H1 (cell line): ENCODE data around the gene LYPD4. TPM values are rescaled to one million over a fixed set of nuclear protein-coding genes. Genes with fewer than 3 reads are reported as not detected.

Experiments used
- CTCF ChIA-PET: fragments of 300-600 bp; sonication (Branson Sonifier 250); formaldehyde crosslinking; loops from one replicate; lab custom pipeline; 2021; ENCODE audit not compliant: partially characterized antibody; lab: Charles Lee
- POLR2A ChIA-PET: fragments of 300-600 bp; sonication (Branson Sonifier 250); formaldehyde crosslinking; loops from one replicate; lab custom pipeline; 2021; ENCODE audit warnings: inconsistent platforms; ENCODE audit not compliant: partially characterized antibody; lab: Charles Lee
- DNase-seq, 2 experiments: peaks; one replicate each; pipeline versions ENCODE4 v3.0.0 to v3.0.0-alpha.2; 2010 to 2022; ENCODE audit warnings: low spot score in 2 of 2, low read depth in 1 of 2, mixed read lengths in 1 of 2
- FAIRE-seq: peaks from 2 replicates; lab custom pipeline; 2011; peaks lifted over from hg19 to GRCh38; lab: Jason Lieb, UNC
- H2AFZ ChIP-seq: 2 replicates; pipeline ENCODE4 v1.8.1; 2012; ENCODE audit warnings: low read length, inconsistent platforms
- H2AK5ac ChIP-seq: 2 replicates; pipeline ENCODE4 v1.6.1; 2013; ENCODE audit warnings: low read depth, low read length
- H2BK120ac ChIP-seq: replicated peaks from 2 replicates; pipeline ENCODE3; 2013; ENCODE audit warnings: low read depth, low read length, inconsistent platforms
- H2BK12ac ChIP-seq: 2 replicates; pipeline ENCODE4 v1.6.1; 2013; ENCODE audit warnings: low read depth, low read length
- H2BK15ac ChIP-seq: 2 replicates; pipeline ENCODE4 v1.6.1; 2013; ENCODE audit warnings: low read length
- H2BK20ac ChIP-seq: 2 replicates; pipeline ENCODE4 v1.6.1; 2013; ENCODE audit warnings: low read length
- H2BK5ac ChIP-seq: 2 replicates; pipeline ENCODE4 v1.6.1; 2013; ENCODE audit warnings: low read depth, low read length
- H3K14ac ChIP-seq: 2 replicates; pipeline ENCODE4 v1.6.1; 2013; ENCODE audit warnings: inconsistent platforms; ENCODE audit not compliant: insufficient read length
- H3K18ac ChIP-seq: 2 replicates; pipeline ENCODE4 v1.6.1; 2013; ENCODE audit warnings: low read length; ENCODE audit errors: extremely low read depth
- H3K23ac ChIP-seq: 2 replicates; pipeline ENCODE4 v1.6.1; 2013; ENCODE audit warnings: inconsistent platforms; ENCODE audit not compliant: insufficient read length
- H3K23me2 ChIP-seq: 2 replicates; pipeline ENCODE4 v1.6.1; 2013; ENCODE audit warnings: low read depth, low read length
- H3K27ac ChIP-seq: 2 replicates; pipeline ENCODE4 v1.6.1; 2011; ENCODE audit warnings: low read depth, low read length, inconsistent platforms
- H3K27me3 ChIP-seq, 4 experiments: replicated peaks in 1 of 4; 1 replicate in 1 of 4; 2 replicates in 3 of 4; pipeline versions ENCODE4 v1.6.1 to v1.8.1; 2011 to 2013; ENCODE audit warnings: low read length in 3 of 4, mild to moderate bottlenecking in 3 of 4, inconsistent platforms in 2 of 4, mixed read lengths in 2 of 4, moderate library complexity in 1 of 4; ENCODE audit not compliant: control insufficient read depth in 3 of 4, insufficient read depth in 3 of 4; ENCODE audit errors: extremely low read depth in 1 of 4
- H3K36me3 ChIP-seq, 4 experiments: 2 replicates each; pipeline versions ENCODE4 v1.6.1 to v1.8.1; 2011 to 2013; ENCODE audit warnings: mild to moderate bottlenecking in 4 of 4, low read length in 3 of 4, moderate library complexity in 2 of 4, control low read depth in 1 of 4, inconsistent platforms in 1 of 4; ENCODE audit not compliant: insufficient read depth in 4 of 4, control insufficient read depth in 2 of 4
- H3K4ac ChIP-seq: replicated peaks from 2 replicates; pipeline ENCODE3; 2013; ENCODE audit warnings: low read length, low read depth, mixed read lengths, inconsistent platforms; ENCODE audit not compliant: insufficient read length
- H3K4me1 ChIP-seq, 4 experiments: replicated peaks in 1 of 4; 1 replicate in 1 of 4; 2 replicates in 3 of 4; pipeline versions ENCODE4 v1.6.1 to v1.8.1; 2011 to 2013; ENCODE audit warnings: low read length in 3 of 4, inconsistent platforms in 2 of 4, mixed read lengths in 1 of 4; ENCODE audit not compliant: insufficient read depth in 4 of 4, control insufficient read depth in 3 of 4
- H3K4me2 ChIP-seq, 2 experiments: 2 replicates each; pipeline versions ENCODE4 v1.6.1 to v1.8.1; 2011 to 2013; ENCODE audit warnings: low read depth in 2 of 2, low read length in 2 of 2, control low read depth in 1 of 2, inconsistent platforms in 1 of 2, mild to moderate bottlenecking in 1 of 2; ENCODE audit not compliant: insufficient read depth in 1 of 2
- H3K4me3 ChIP-seq, 4 experiments: fragments of 200-600, 300-600 bp in 1 of 4; sonication (generic), shearing (Covaris generic), sonication (Bioruptor Twin) in 1 of 4; 2 replicates each; pipeline versions ENCODE4 v1.5.1 to v1.8.1; 2011 to 2016; ENCODE audit warnings: low read length in 4 of 4, low read depth in 3 of 4, control low read depth in 2 of 4, inconsistent platforms in 2 of 4, mild to moderate bottlenecking in 2 of 4, mixed read lengths in 1 of 4, moderate library complexity in 1 of 4; ENCODE audit not compliant: insufficient read depth in 2 of 4; ENCODE audit errors: extremely low read depth in 1 of 4
- H3K56ac ChIP-seq: replicated peaks from 2 replicates; pipeline ENCODE3; 2013; ENCODE audit warnings: low read depth, mild to moderate bottlenecking, mixed read lengths, low read length, inconsistent platforms; ENCODE audit not compliant: insufficient read length
- H3K79me1 ChIP-seq: 2 replicates; pipeline ENCODE4 v1.6.1; 2013; ENCODE audit warnings: low read depth, low read length, control low read depth
- H3K79me2 ChIP-seq, 2 experiments: 2 replicates each; pipeline versions ENCODE4 v1.6.1 to v1.8.1; 2012 to 2013; ENCODE audit warnings: low read length in 2 of 2, mild to moderate bottlenecking in 2 of 2, inconsistent platforms in 1 of 2; ENCODE audit not compliant: insufficient read depth in 2 of 2, control insufficient read depth in 1 of 2
- H3K9ac ChIP-seq, 4 experiments: replicated peaks in 1 of 4; 1 replicate in 1 of 4; 2 replicates in 3 of 4; pipeline versions ENCODE4 v1.6.1 to v1.8.1; 2011 to 2013; ENCODE audit warnings: low read depth in 3 of 4, low read length in 3 of 4, control low read depth in 2 of 4, mild to moderate bottlenecking in 2 of 4, moderate library complexity in 2 of 4, inconsistent platforms in 1 of 4; ENCODE audit errors: extremely low read depth in 1 of 4
- H3K9me3 ChIP-seq, 2 experiments: 2 replicates each; pipeline versions ENCODE4 v1.6.1 to v1.8.1; 2012 to 2013; ENCODE audit warnings: mild to moderate bottlenecking in 2 of 2, moderate library complexity in 2 of 2, control low read depth in 1 of 2, inconsistent platforms in 1 of 2, low read depth in 1 of 2, low read length in 1 of 2, mixed read lengths in 1 of 2; ENCODE audit not compliant: insufficient read depth in 2 of 2
- H4K20me1 ChIP-seq, 2 experiments: replicated peaks in 1 of 2; 2 replicates each; pipeline versions ENCODE3 to v1.8.1; 2011 to 2013; ENCODE audit warnings: inconsistent platforms in 2 of 2, low read length in 2 of 2, mild to moderate bottlenecking in 1 of 2; ENCODE audit not compliant: insufficient read depth in 2 of 2, control insufficient read depth in 1 of 2
- H4K5ac ChIP-seq: 2 replicates; pipeline ENCODE4 v1.6.1; 2013; ENCODE audit warnings: low read length, low read depth, mixed read lengths, inconsistent platforms; ENCODE audit not compliant: insufficient read length
- H4K8ac ChIP-seq: 2 replicates; pipeline ENCODE4 v1.8.0; 2013; ENCODE audit warnings: mild to moderate bottlenecking, moderate library complexity, low read length, inconsistent platforms; ENCODE audit not compliant: insufficient read depth; ENCODE audit errors: extremely low read depth
- H4K91ac ChIP-seq: replicated peaks from 2 replicates; pipeline ENCODE3; 2013; ENCODE audit warnings: low read length, mixed read lengths, inconsistent platforms; ENCODE audit not compliant: insufficient read length
- ATF2 ChIP-seq: IDR thresholded peaks from 2 replicates; pipeline ENCODE4 v1.6.1; 2012; ENCODE audit warnings: low read length, inconsistent platforms
- BACH1 ChIP-seq: IDR thresholded peaks from 2 replicates; pipeline ENCODE4 v1.6.1; 2012; ENCODE audit warnings: low read length, improper control_type of control experiment
- CHD2 ChIP-seq: IDR thresholded peaks from 2 replicates; pipeline ENCODE4 v1.6.1; 2012; ENCODE audit warnings: low read length, improper control_type of control experiment
- CREB1 ChIP-seq: IDR thresholded peaks from 2 replicates; pipeline ENCODE4 v1.6.1; 2012; ENCODE audit warnings: inconsistent platforms
- KDM1A ChIP-seq: fragments of 200-600, 300-600 bp; sonication (generic); IDR thresholded peaks from 2 replicates; pipeline ENCODE4 v1.7.1; 2016; ENCODE audit warnings: mild to moderate bottlenecking, low read length, borderline replicate concordance
- MAFK ChIP-seq: IDR thresholded peaks from 2 replicates; pipeline ENCODE4 v1.6.1; 2012; ENCODE audit warnings: low read depth, mild to moderate bottlenecking, improper control_type of control experiment, low read length
- NANOG ChIP-seq: IDR thresholded peaks from 2 replicates; pipeline ENCODE4 v1.6.1; 2011; ENCODE audit warnings: low read length, low read depth, mild to moderate bottlenecking, inconsistent platforms; ENCODE audit not compliant: insufficient read depth, poor library complexity, severe bottlenecking
- PHF8 ChIP-seq: fragments of 200-600 bp; sonication (generic); conservative IDR thresholded peaks from 2 replicates; pipeline ENCODE4 v1.7.1; 2012; ENCODE audit warnings: low read depth, mild to moderate bottlenecking, inconsistent platforms, low read length, moderate library complexity
- RBBP5 ChIP-seq: IDR thresholded peaks from 2 replicates; pipeline ENCODE4 v1.7.1; 2012; ENCODE audit warnings: low read depth, mild to moderate bottlenecking, inconsistent platforms, low read length, moderate library complexity, borderline replicate concordance
- RNF2 ChIP-seq: fragments of 200-900, 300-1000 bp; sonication (generic); IDR thresholded peaks from 2 replicates; pipeline ENCODE4 v1.7.1; 2016; ENCODE audit warnings: borderline replicate concordance, low read depth, mild to moderate bottlenecking, antibody characterized with exemption, low read length; ENCODE audit not compliant: poor library complexity, severe bottlenecking; ENCODE audit errors: missing control alignments
- SP4 ChIP-seq: IDR thresholded peaks from 2 replicates; pipeline ENCODE4 v1.6.1; 2012; ENCODE audit warnings: low read length, inconsistent platforms
- SRF ChIP-seq: IDR thresholded peaks from 2 replicates; pipeline ENCODE4 v1.6.1; 2011; ENCODE audit warnings: mild to moderate bottlenecking, low read depth, low read length, moderate library complexity
- TEAD4 ChIP-seq: IDR thresholded peaks from 2 replicates; pipeline ENCODE4 v1.6.1; 2012; ENCODE audit warnings: low read depth, low read length, inconsistent platforms, mixed read lengths
- WGBS, 2 experiments: shearing (Covaris generic) in 1 of 2; methylation state at CpG; one replicate each; pipeline versions ENCODE4 v1.1.6 to v1.1.7; 2013 to 2015; ENCODE audit warnings: low lambda C conversion rate in 2 of 2, mixed read lengths in 2 of 2, inconsistent platforms in 1 of 2, low coverage in 1 of 2, missing lambda C conversion rate in 1 of 2; ENCODE audit not compliant: insufficient replicate concordance in 2 of 2, insufficient coverage in 1 of 2, insufficient read length in 1 of 2; ENCODE audit errors: extremely low coverage in 1 of 2, missing lambda C conversion rate in 1 of 2; 5-methylcytosine and 5-hydroxymethylcytosine counted together
- polyA plus RNA-seq, 7 experiments: library from polyadenylated mRNA; depleted of rRNA in 3 of 7; stranded (reverse) in 5 of 7; unstranded in 2 of 7; fragments of >200 nt in 5 of 7; fragments of 200-250 nt in 2 of 7; gene quantifications; 1 replicate in 5 of 7; 2 replicates in 1 of 7; 4 replicates in 1 of 7; pipeline versions ENCODE4 v1.2.1 to v1.2.3, GENCODE V29; 2011 to 2013; ENCODE audit warnings: missing spikeins in 2 of 7, mixed read lengths in 2 of 7
- total RNA-seq: library from RNA; stranded (reverse); fragmentation: NEBNext Ultra II Directional; extraction: Animal tissue kit (Norgen Biotek cat#: 25700); gene quantifications from 2 replicates; pipeline ENCODE4 v1.2.1, GENCODE V29; 2021

Gene LYPD4
- total and polyA plus RNA-seq, 2 of the 8 experiments (the other 6 are each of a cell fraction or from before 2014, with no cell fraction given), result 0.06 TPM; not detected in 1

GRCh38 chr19:41848666-41849065 lies 4.2 kb upstream of the LYPD4 start:
- Histone ChIP-seq H4K5ac (no peak overlapping the region), H4K8ac (no peak overlapping the region), H3K23ac (no peak overlapping the region), H3K4me3 (no peak overlapping the region), H3K79me2 (no peaks in the 10 kb centered on the region), H3K9me3 (peaks cover 0 to 23% of the 10 kb centered on the region in 2 experiments; a peak in 3 of 4 replicates), H2AFZ (no peak overlapping the region), H4K20me1 (no peaks in the 10 kb centered on the region), H2BK12ac (no peak overlapping the region), H3K27me3 (no peaks in the 10 kb centered on the region; a peak in 1 of 7 replicates), H3K23me2 (no peaks in the 10 kb centered on the region), H3K27ac (no peak overlapping the region), H3K14ac (no peak overlapping the region), H3K4me1 (no peaks in the 10 kb centered on the region; a peak in 1 of 7 replicates), H3K36me3 (no peaks in the 10 kb centered on the region), H2BK120ac (no peak overlapping the region), H2BK15ac (no peak overlapping the region), H3K4ac (no peak overlapping the region), H3K9ac (no peak overlapping the region), H2AK5ac (no peak overlapping the region), H2BK20ac (no peak overlapping the region), H3K79me1 (no peaks in the 10 kb centered on the region), H2BK5ac (no peak overlapping the region), H3K18ac (no peak overlapping the region), H3K4me2 (no peak overlapping the region), H4K91ac (no peak overlapping the region), H3K56ac (no peak overlapping the region)
- FAIRE-seq, result no peak
- ChIA-PET CTCF (interaction anchor here (1.2 to 2.1 kb wide), 3 partner anchors 12 to 56 kb away, joined by 3 to 9 read pairs (median 6); no protein-coding TSS in a partner anchor), POLR2A (interaction anchor here (1.5 to 4.1 kb wide), 2 partner anchors 11 to 16 kb away, joined by 6 to 31 read pairs; partner anchors contain the start of gene RPS19)
- DNase-seq, result no peak
- WGBS, 2 experiments, result 84% methylated on average over 6 of the region's 6 CpGs; no CpG with 5 or more reads in 1 of the 2 experiments
- TF ChIP-seq NANOG (no peak), RBBP5 (no peak), CHD2 (no peak), SRF (no peak), KDM1A (no peak), SP4 (no peak), ATF2 (no peak), CREB1 (no peak), RNF2 (no peak), MAFK (no peak), TEAD4 (no peak), PHF8 (no peak), BACH1 (no peak)
